Fibroblast of gingiva (primary cell): Measurements from ENCODE around the gene C11orf71.

ENCODE experiments used
- DNase-seq: peaks from one replicate; pipeline ENCODE4 v3.0.0-alpha.2; 2011; ENCODE audit warnings: low read depth

Gene C11orf71

GRCh38 chr11:114400216-114400914, at the start of gene C11orf71, which contains the start of gene RBM7:
Gene C11orf71, minus strand, starts transcription at chr11:114400511. Its CDS starts 180 bp downstream, at chr11:114400331.
Gene RBM7, plus strand, starts transcription at chr11:114400666. Its CDS starts 6 bp downstream, at chr11:114400672.
- peak; percentile 99 for DNase-seq

GRCh38 chr11:114449845-114450244, 49.5 kb upstream of the C11orf71 start:
- no peak for DNase-seq

GRCh38 chr11:114448749-114449482, 48.6 kb upstream of the C11orf71 start:
- peak; percentile 3 for DNase-seq

GRCh38 chr11:114447892-114448291, 47.6 kb upstream of the C11orf71 start:
- peak; percentile 27 for DNase-seq

GRCh38 chr11:114447444-114447843, 47.1 kb upstream of the C11orf71 start:
- DNase-seq, result no peak

- no peak for DNase-seq
Observed at GRCh38 chr11:114442536-114442935, 42.2 kb upstream of the C11orf71 start.

- DNase-seq, result no peak
Observed at GRCh38 chr11:114441921-114442320, 41.6 kb upstream of the C11orf71 start.

GRCh38 chr11:114440971-114441763, 40.9 kb upstream of the C11orf71 start:
- no peak for DNase-seq

GRCh38 chr11:114440121-114440860, 40.0 kb upstream of the C11orf71 start:
- DNase-seq, result peak; percentile 4

GRCh38 chr11:114439229-114440120, 39.2 kb upstream of the C11orf71 start, which contains the start of gene REXO2:
Gene REXO2, plus strand, starts transcription at chr11:114439467. Its CDS starts 62 bp downstream, at chr11:114439529.
- peak; percentile 96 for DNase-seq

- no peak for DNase-seq
Observed at GRCh38 chr11:114438303-114438702, 38.0 kb upstream of the C11orf71 start.

- no peak for DNase-seq
Observed at GRCh38 chr11:114433376-114433775, 33.1 kb upstream of the C11orf71 start.

GRCh38 chr11:114432893-114433292, 32.6 kb upstream of the C11orf71 start:
- DNase-seq, result no peak

GRCh38 chr11:114430290-114430689, 30.0 kb upstream of the C11orf71 start:
- no peak for DNase-seq

- no peak for DNase-seq
Observed at GRCh38 chr11:114426280-114426679, 26.0 kb upstream of the C11orf71 start.

- no peak for DNase-seq
Observed at GRCh38 chr11:114416441-114416961, 16.2 kb upstream of the C11orf71 start.

GRCh38 chr11:114413958-114414357, 13.6 kb upstream of the C11orf71 start:
- DNase-seq, result no peak

- no peak for DNase-seq
Observed at GRCh38 chr11:114412946-114413345, 12.6 kb upstream of the C11orf71 start.

- no peak for DNase-seq
Observed at GRCh38 chr11:114401311-114401710, 1.0 kb upstream of the C11orf71 start.

GRCh38 chr11:114400915-114401223, 558 bp upstream of the C11orf71 start:
- no peak for DNase-seq
